ENCODE results near the gene EPG5. TPM values are rescaled to one million over a fixed set of nuclear protein-coding genes. Genes with fewer than 3 reads are reported as not detected.
A peak's percentile ranks its signal among the peaks of the same experiment; 100 is the strongest.

Gene EPG5
- total RNA-seq, 1 donor from 2014 or later, result 23.3 TPM

- Mint-ChIP-seq H3K27ac (ENCODE audit: unreplicated experiment) (no peak overlapping the region), H3K9me3 (ENCODE audit: low read depth) (peaks cover 3% of the 10 kb centered on the region), H3K4me3 (ENCODE audit: unreplicated experiment) (no peak overlapping the region), H3K27me3 (ENCODE audit: low read depth) (no peaks in the 10 kb centered on the region), H3K36me3 (ENCODE audit: low read depth) (peaks cover 22% of the 10 kb centered on the region), H3K4me1 (ENCODE audit: low read depth) (peaks cover 5% of the 10 kb centered on the region)
- TF ChIP-seq CTCF (IDR thresholded peaks at IDR 0.05), result peak; percentile 100
- DNase-seq (ENCODE audit: low spot score), result no peak
Measured at GRCh38 chr18:45879681-45880655, 87.2 kb downstream of the EPG5 start.

GRCh38 chr18:45877403-45877802 is 89.7 kb downstream of the EPG5 start:
- H3K27ac Mint-ChIP-seq (ENCODE audit: unreplicated experiment), result no peak overlapping the region
- H3K27me3 Mint-ChIP-seq (ENCODE audit: low read depth), result no peaks in the 10 kb centered on the region
- no peak overlapping the region for H3K4me3 Mint-ChIP-seq (ENCODE audit: unreplicated experiment)
- H3K9me3 Mint-ChIP-seq (ENCODE audit: low read depth), result peaks cover 3% of the 10 kb centered on the region
- peaks cover 29% of the 10 kb centered on the region for H3K36me3 Mint-ChIP-seq (ENCODE audit: low read depth)
- TF ChIP-seq CTCF (IDR thresholded peaks at IDR 0.05), result no peak
- peaks cover 5% of the 10 kb centered on the region for H3K4me1 Mint-ChIP-seq (ENCODE audit: low read depth)
- no peak for DNase-seq (ENCODE audit: low spot score)

GRCh38 chr18:45876161-45876560 is 91.0 kb downstream of the EPG5 start:
- Mint-ChIP-seq H3K36me3 (ENCODE audit: low read depth) (peaks cover 30% of the 10 kb centered on the region), H3K9me3 (ENCODE audit: low read depth) (peaks cover 3% of the 10 kb centered on the region), H3K4me1 (ENCODE audit: low read depth) (peaks cover 5% of the 10 kb centered on the region), H3K4me3 (ENCODE audit: unreplicated experiment) (no peak overlapping the region), H3K27ac (ENCODE audit: unreplicated experiment) (no peak overlapping the region), H3K27me3 (ENCODE audit: low read depth) (no peaks in the 10 kb centered on the region)
- DNase-seq (ENCODE audit: low spot score), result no peak
- TF ChIP-seq CTCF (IDR thresholded peaks at IDR 0.05), result no peak

GRCh38 chr18:45874491-45875184 is 92.5 kb downstream of the EPG5 start:
- peaks cover 3% of the 10 kb centered on the region for H3K9me3 Mint-ChIP-seq (ENCODE audit: low read depth)
- no peak for TF ChIP-seq CTCF (IDR thresholded peaks at IDR 0.05)
- DNase-seq (ENCODE audit: low spot score), result no peak
- no peaks in the 10 kb centered on the region for H3K4me1 Mint-ChIP-seq (ENCODE audit: low read depth)
- H3K36me3 Mint-ChIP-seq (ENCODE audit: low read depth), result peaks cover 34% of the 10 kb centered on the region
- H3K27me3 Mint-ChIP-seq (ENCODE audit: low read depth), result no peaks in the 10 kb centered on the region
- H3K4me3 Mint-ChIP-seq (ENCODE audit: unreplicated experiment), result no peak overlapping the region
- H3K27ac Mint-ChIP-seq (ENCODE audit: unreplicated experiment), result no peak overlapping the region

GRCh38 chr18:45871431-45872084 is 95.6 kb downstream of the EPG5 start:
- H3K27ac Mint-ChIP-seq (ENCODE audit: unreplicated experiment), result no peak overlapping the region

More at GRCh38 chr18:45871431-45872084, 95.6 kb downstream of the EPG5 start:
- TF ChIP-seq CTCF (IDR thresholded peaks at IDR 0.05), result no peak
- Mint-ChIP-seq H3K27me3 (ENCODE audit: low read depth) (no peaks in the 10 kb centered on the region), H3K9me3 (ENCODE audit: low read depth) (peaks cover 3% of the 10 kb centered on the region), H3K4me3 (ENCODE audit: unreplicated experiment) (no peak overlapping the region), H3K4me1 (ENCODE audit: low read depth) (no peaks in the 10 kb centered on the region), H3K36me3 (ENCODE audit: low read depth) (peaks cover 37% of the 10 kb centered on the region)
- DNase-seq (ENCODE audit: low spot score), result no peak

Data from chondrocyte (in vitro differentiated cells).